GM21360 (cell line): ENCODE results near the gene SPX.

Experiments used
- ATAC-seq: cut with Tn5 transposase; IDR thresholded peaks from one replicate; pipeline ENCODE4 v1.9.1; 2021; ENCODE audit warnings: mild to moderate bottlenecking, moderate library complexity; ENCODE audit not compliant: unreplicated experiment

The SPX gene

GRCh38 chr12:21538061-21538653 is 12.1 kb downstream of the SPX start:
- ATAC-seq = no peak

GRCh38 chr12:21539797-21540196 is 13.7 kb downstream of the SPX start:
- ATAC-seq = no peak

GRCh38 chr12:21541773-21542172 is 15.7 kb downstream of the SPX start:
- ATAC-seq = no peak

- ATAC-seq = no peak
These were observed 16.3 kb downstream of the SPX start for GRCh38 chr12:21542403-21542802.

- ATAC-seq = no peak
These were observed 17.1 kb downstream of the SPX start for GRCh38 chr12:21543151-21543550.

GRCh38 chr12:21545557-21545956 is 19.5 kb downstream of the SPX start:
- no peak for ATAC-seq

- no peak for ATAC-seq
These were observed 20.6 kb downstream of the SPX start for GRCh38 chr12:21546716-21547115.

GRCh38 chr12:21547437-21547836 is 21.3 kb downstream of the SPX start:
- no peak for ATAC-seq

GRCh38 chr12:21551841-21552465 is 25.9 kb downstream of the SPX start:
- ATAC-seq = no peak

- no peak for ATAC-seq
These were observed 26.7 kb downstream of the SPX start for GRCh38 chr12:21552635-21553328.

GRCh38 chr12:21553329-21553675 is 27.2 kb downstream of the SPX start:
- no peak for ATAC-seq

- ATAC-seq = no peak
These were observed 32.1 kb downstream of the SPX start for GRCh38 chr12:21558100-21558679.

- ATAC-seq = no peak
These were observed 33.9 kb downstream of the SPX start for GRCh38 chr12:21559855-21560569.

- no peak for ATAC-seq
These were observed 35.1 kb downstream of the SPX start for GRCh38 chr12:21561158-21561557.

- no peak for ATAC-seq
These were observed 36.8 kb downstream of the SPX start for GRCh38 chr12:21562859-21563258.

GRCh38 chr12:21566223-21566906 is 40.3 kb downstream of the SPX start:
- no peak for ATAC-seq

GRCh38 chr12:21566907-21567394 is 40.9 kb downstream of the SPX start:
- ATAC-seq = no peak

- no peak for ATAC-seq
These were observed 42.0 kb downstream of the SPX start for GRCh38 chr12:21568115-21568514.

GRCh38 chr12:21571046-21571445 is 45.0 kb downstream of the SPX start:
- ATAC-seq = no peak

GRCh38 chr12:21573733-21574358 is 47.8 kb downstream of the SPX start:
- ATAC-seq = no peak
